Activated gamma-delta T cell treated with anti-CD3 and anti-CD28 coated beads, Interleukin-2, amount 50 U/mL, for 16 hours (primary cell): Measurements from ENCODE around the gene COL5A2.

Experiments
- DNase-seq: peaks from one replicate; pipeline ENCODE4 v3.0.0-alpha.2; 2020; ENCODE audit warnings: low read depth

COL5A2 gene

GRCh38 chr2:188997263-188997662 is 182.3 kb downstream of the COL5A2 start:
- no peak for DNase-seq

GRCh38 chr2:188993247-188993646 is 186.3 kb downstream of the COL5A2 start:
- DNase-seq: no peak

GRCh38 chr2:188986839-188987238 is 192.7 kb downstream of the COL5A2 start:
- no peak for DNase-seq

- DNase-seq: no peak
These were observed 194.9 kb downstream of the COL5A2 start for GRCh38 chr2:188984680-188985079.

GRCh38 chr2:188984065-188984491 is 195.5 kb downstream of the COL5A2 start:
- DNase-seq: no peak

GRCh38 chr2:188983427-188984064 is 196.0 kb downstream of the COL5A2 start:
- no peak for DNase-seq
